GM12878 (cell line): ENCODE data around the gene ABCC5.

ENCODE experiments used
- ATF2 ChIP-seq: IDR thresholded peaks from 2 replicates; pipeline ENCODE4 v1.6.1; 2012; ENCODE audit warnings: low read length, inconsistent platforms
- CTCF ChIP-seq, 3 experiments: IDR thresholded peaks in 2 of 3; conservative IDR thresholded peaks in 1 of 3; 2 replicates each; pipeline ENCODE4 v1.5.1; 2011; ENCODE audit warnings: low read depth in 3 of 3, low read length in 3 of 3, mild to moderate bottlenecking in 3 of 3, control low read depth in 2 of 3, moderate library complexity in 2 of 3, inconsistent platforms in 1 of 3, mixed read lengths in 1 of 3; ENCODE audit not compliant: control insufficient read depth in 2 of 3, insufficient read depth in 1 of 3; ENCODE audit errors: extremely low read depth in 1 of 3
- ELK1 ChIP-seq: IDR thresholded peaks from 2 replicates; pipeline ENCODE4 v1.6.1; 2012; ENCODE audit warnings: low read depth, low read length, improper control_type of control experiment
- JUNB ChIP-seq: IDR thresholded peaks from 2 replicates; pipeline ENCODE4 v1.6.1; 2016; ENCODE audit warnings: antibody characterized with exemption, mild to moderate bottlenecking
- KDM1A ChIP-seq: fragments of 200-600 bp; sonication (generic); IDR thresholded peaks from 2 replicates; pipeline ENCODE4 v1.6.1; 2016; ENCODE audit warnings: borderline replicate concordance
- MLLT1 ChIP-seq: fragments of 450-650 bp; IDR thresholded peaks from 2 replicates; pipeline ENCODE4 v1.6.1; 2016; ENCODE audit warnings: mild to moderate bottlenecking
- POLR2A ChIP-seq: IDR thresholded peaks from 2 replicates; pipeline ENCODE4 v1.6.1; 2011; ENCODE audit warnings: low read depth, mild to moderate bottlenecking, low read length
- POLR2AphosphoS5 ChIP-seq: IDR thresholded peaks from 2 replicates; pipeline ENCODE4 v1.6.1; 2011; ENCODE audit warnings: mild to moderate bottlenecking, low read length, inconsistent platforms
- REST ChIP-seq: IDR thresholded peaks from 2 replicates; pipeline ENCODE4 v1.6.1; 2012; ENCODE audit warnings: mild to moderate bottlenecking, low read depth, low read length
- RFX5 ChIP-seq: IDR thresholded peaks from 2 replicates; pipeline ENCODE4 v1.6.1; 2011; ENCODE audit warnings: low read depth, low read length, improper control_type of control experiment
- SIN3A ChIP-seq: IDR thresholded peaks from 2 replicates; pipeline ENCODE4 v1.6.1; 2012; ENCODE audit warnings: low read depth, low read length, improper control_type of control experiment
- SP1 ChIP-seq: IDR thresholded peaks from one replicate; pipeline ENCODE4 v1.6.1; 2011; ENCODE audit warnings: low read depth, low read length
- USF1 ChIP-seq: IDR thresholded peaks from 2 replicates; pipeline ENCODE4 v1.6.1; 2011; ENCODE audit warnings: borderline replicate concordance, low read depth, mild to moderate bottlenecking, moderate library complexity, mixed read lengths, low read length; ENCODE audit not compliant: insufficient read depth; ENCODE audit errors: extremely low read length

GRCh38 chr3:183911763-183912506, 105.7 kb downstream of the ABCC5 start:
- no peak for TF ChIP-seq SIN3A
- no peak for TF ChIP-seq CTCF (IDR thresholded peaks at IDR 0.05 in 2 of 3, conservative IDR thresholded peaks at IDR 0.05 in 1 of 3; ENCODE audit: control insufficient read depth in 2 of 3, extremely low read depth in 1 of 3, insufficient read depth in 1 of 3, low read depth in 3 of 3, low read length in 3 of 3)
- no peak for TF ChIP-seq KDM1A
- TF ChIP-seq ELK1 = no peak
- TF ChIP-seq POLR2A = no peak
- TF ChIP-seq MLLT1 = no peak
- no peak for TF ChIP-seq RFX5
- no peak for TF ChIP-seq SP1
- no peak for TF ChIP-seq ATF2
- no peak for TF ChIP-seq JUNB
- no peak for TF ChIP-seq POLR2AphosphoS5
- TF ChIP-seq REST = no peak
- TF ChIP-seq USF1 = no peak
